ENCODE data around the gene GOLGA6D.

DNA sequence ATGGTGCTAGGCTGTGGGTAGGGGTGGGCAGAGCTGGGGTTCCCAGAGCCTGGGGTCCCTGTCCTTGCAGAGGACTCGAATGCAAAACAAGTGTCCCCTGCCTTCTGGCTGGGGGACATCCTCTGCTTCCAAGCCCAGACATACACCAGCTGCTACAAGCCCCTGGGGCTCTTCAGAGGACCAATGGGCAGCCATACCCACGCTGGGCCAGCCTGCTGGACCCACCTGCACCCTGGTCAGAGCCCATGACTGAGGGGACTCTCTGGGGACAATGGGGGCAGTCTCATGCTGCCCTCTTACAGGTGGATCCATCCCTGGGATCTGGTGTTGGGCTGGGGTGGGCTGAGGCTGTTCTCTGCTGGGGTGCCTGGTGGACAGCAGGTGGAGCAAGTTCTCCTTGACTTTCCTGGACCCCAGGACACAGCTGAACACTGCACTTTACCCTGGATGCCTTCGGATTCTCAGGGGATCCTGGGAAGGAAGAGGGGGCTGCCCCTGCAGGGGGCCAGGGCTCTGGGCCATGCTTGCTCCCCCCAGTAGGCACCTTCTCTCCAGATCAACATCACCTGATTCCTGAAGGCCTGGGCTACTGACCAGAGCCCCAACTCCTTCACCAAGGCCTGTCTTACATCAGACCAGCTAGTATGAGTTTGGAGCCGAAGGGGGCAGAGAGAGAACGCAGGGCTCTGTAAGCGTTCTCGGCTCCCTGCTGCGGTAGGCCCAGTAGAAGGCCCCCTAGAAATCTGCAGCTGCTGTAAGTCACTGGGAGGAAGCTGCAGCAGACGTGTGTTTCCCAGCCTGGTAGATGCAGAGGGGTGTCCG is 46.1 kb downstream of the GOLGA6D start:
- TF ChIP-seq, protein P1, sequence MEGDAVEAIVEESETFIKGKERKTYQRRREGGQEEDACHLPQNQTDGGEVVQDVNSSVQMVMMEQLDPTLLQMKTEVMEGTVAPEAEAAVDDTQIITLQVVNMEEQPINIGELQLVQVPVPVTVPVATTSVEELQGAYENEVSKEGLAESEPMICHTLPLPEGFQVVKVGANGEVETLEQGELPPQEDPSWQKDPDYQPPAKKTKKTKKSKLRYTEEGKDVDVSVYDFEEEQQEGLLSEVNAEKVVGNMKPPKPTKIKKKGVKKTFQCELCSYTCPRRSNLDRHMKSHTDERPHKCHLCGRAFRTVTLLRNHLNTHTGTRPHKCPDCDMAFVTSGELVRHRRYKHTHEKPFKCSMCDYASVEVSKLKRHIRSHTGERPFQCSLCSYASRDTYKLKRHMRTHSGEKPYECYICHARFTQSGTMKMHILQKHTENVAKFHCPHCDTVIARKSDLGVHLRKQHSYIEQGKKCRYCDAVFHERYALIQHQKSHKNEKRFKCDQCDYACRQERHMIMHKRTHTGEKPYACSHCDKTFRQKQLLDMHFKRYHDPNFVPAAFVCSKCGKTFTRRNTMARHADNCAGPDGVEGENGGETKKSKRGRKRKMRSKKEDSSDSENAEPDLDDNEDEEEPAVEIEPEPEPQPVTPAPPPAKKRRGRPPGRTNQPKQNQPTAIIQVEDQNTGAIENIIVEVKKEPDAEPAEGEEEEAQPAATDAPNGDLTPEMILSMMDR (conservative IDR thresholded peaks at IDR 0.05; ENCODE audit: low read length) = 0 out of 2 replicates have a peak, but pooled peaks have one; percentile 8
- no peak for TF ChIP-seq EZH2phosphoT487 (IDR thresholded peaks at IDR 0.05; ENCODE audit: borderline replicate concordance, low read depth, low read length)

Data from OCI-LY7 (cell line).